GM11168 (cell line): ENCODE measurements around the gene POLR2F.
"Not testable (repeated sequence)": the region's sequence is repeated elsewhere in the genome, so short reads cannot be mapped to it uniquely, and the experiment has no call there.

Experiments used
- in situ Hi-C: fragments of 300-500 bp; cut with MboI; formaldehyde crosslinking; loops from one replicate; pipeline ENCODE4 v1.12.0; 2022; ENCODE audit warnings: low sequenced_read_pairs; ENCODE audit not compliant: unreplicated experiment

POLR2F gene

DNA sequence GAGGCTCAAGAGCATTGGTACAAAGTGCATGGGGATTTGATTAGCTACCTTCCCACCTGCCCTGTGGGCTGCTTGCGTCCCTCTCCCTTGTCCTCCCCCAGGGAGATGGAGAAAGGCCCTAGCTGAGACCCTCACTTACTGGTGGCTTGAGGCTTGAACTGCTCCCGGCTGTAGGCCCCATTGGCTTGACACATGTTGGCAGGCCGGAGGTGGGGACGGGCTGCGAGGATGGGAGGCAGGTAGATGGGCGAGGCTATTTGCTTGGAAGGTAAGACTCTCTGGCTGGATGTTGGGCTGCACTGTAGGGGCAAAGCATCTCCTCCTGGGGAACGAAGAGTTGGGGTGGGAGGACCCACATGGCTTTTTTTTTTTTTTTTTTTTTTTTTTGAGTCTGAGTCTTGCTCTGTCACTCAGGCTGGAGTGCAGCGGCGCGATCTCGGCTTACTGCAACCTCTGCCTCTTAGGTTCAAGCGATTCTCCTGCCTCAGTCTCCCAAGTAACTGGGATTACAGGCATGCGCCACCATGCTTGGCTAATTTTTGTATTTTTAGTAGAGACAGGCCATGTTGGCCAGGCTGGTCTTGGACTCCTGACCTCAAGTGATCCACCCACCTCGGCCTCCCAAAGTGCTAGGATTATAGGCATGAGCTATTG is 6.2 kb upstream of the POLR2F start:
- in situ Hi-C loops: not testable (repeated sequence)

- in situ Hi-C loops: no loop called here
These were observed 2.2 kb upstream of the POLR2F start for GRCh38 chr22:37951305-37951704.

GRCh38 chr22:37952629-37953028 is 870 bp upstream of the POLR2F start:
- in situ Hi-C loops: not testable (repeated sequence)

- in situ Hi-C loops: no loop called here
These were observed 450 bp upstream of the POLR2F start for GRCh38 chr22:37953062-37953436.

DNA sequence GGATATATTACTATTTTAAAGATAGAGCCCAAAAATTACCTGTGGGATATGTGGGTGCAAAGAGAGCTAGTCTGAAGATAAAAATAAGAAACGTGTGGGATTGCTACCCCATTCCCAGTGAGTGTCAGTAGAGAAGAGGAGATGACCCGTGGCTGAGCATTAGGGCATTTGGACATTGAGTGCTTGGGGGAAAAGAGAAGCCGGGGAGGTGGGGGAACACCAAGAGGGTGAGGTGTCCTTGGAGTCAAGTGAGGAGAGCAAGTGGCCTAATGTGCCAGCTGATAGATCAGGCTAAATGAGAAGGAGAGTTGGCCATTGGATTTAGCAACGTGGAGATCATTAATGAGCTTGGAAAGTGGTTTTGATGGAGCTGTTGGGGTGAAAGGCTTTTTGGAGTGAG is 1.2 kb downstream of the POLR2F start:
- in situ Hi-C loops: no loop called here

DNA sequence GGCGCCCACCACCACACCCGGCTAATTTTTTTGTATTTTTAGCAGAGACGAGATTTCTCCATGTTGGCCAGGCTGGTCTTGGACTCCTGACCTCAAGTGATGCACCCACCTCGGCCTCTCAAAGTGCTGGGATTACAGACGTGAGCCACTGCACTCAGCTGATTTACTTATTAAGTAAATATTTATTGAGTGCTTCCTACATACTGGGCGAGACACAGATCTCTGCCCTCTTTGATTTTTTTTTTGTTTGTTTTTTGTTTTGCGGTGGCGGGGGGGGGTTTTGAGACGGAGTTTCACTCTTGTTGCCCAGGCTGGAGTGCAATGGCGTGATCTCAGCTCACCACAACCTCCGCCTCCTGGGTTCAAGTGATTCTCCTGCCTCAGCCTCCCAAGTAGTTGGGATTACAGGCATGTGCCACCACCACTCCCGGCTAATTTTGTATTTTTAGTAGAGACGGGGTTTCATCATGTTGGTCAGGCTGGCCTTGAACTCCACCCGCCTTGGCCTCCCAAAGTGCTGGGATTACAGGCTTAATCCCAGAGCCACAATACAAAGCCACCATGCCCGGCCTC is 2.4 kb downstream of the POLR2F start:
- in situ Hi-C loops: not testable (repeated sequence)

DNA sequence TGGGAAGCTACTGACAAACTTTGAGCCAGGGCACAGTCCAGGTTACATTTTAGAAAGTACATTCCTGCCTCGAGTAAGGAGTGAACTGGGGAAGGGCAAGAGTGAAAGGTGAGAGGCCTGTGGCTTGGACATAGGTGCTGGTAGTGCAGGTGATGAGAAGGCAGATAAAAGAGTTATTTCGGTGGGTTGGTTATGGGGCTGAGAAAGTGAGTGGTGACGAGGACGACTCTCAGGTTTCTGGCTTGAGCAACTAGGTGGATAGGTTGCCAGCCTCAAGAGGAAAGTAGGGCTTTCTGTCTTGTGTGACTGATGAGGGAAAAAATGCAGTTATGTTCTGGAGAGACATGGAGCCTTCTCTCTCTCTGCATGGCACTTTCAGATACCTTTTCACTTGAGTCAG is 3.7 kb downstream of the POLR2F start:
- in situ Hi-C loops: no loop called here

DNA sequence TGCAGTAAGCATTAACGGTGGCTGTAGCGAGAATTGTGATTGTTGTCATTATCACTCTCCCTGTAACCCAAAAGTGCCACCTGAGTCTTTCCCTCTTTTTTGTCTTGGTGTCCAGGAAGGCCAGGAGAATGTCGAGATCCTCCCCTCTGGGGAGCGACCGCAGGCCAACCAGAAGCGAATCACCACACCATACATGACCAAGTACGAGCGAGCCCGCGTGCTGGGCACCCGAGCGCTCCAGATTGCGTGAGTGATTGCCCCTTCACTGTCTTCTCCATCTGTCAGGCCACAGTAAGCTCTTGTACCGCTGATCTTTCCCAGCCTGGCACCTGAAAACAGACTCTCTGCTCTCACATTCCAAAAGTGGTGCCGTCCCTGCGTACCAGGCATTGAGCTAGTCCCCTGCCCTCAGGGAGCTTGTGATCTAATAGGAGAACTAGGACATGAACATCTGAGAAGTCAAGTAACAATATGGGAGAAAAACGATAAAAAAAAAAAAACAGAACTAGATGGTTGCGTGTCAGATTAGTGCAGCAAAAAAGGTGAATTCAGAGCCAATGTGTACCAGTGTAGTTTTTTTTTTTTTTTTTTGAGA is 5.8 kb downstream of the POLR2F start:
- in situ Hi-C loops: no loop called here

DNA sequence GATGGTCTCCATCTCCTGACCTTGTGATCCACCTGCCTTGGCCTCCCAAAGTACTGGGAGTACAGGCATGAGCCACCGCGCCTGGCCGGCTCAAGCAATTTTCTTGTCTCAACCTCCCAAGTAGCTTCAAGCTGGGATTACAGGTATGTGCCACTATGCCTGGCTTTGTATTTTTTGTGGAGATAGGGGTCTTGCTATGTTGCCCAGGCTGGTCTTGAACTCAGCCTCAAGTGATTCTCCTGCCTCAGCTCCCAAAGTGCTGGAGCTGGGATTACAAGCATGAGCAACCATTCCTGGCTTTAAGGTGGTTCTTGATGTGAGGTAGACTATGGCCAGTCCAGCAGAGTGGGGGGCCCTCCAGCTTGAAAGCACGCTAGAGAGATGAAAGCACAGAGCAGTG is 7.6 kb downstream of the POLR2F start:
- in situ Hi-C loops: no loop called here

GRCh38 chr22:37965940-37966664 is 12.6 kb downstream of the POLR2F start:
- in situ Hi-C loops: no loop called here

DNA sequence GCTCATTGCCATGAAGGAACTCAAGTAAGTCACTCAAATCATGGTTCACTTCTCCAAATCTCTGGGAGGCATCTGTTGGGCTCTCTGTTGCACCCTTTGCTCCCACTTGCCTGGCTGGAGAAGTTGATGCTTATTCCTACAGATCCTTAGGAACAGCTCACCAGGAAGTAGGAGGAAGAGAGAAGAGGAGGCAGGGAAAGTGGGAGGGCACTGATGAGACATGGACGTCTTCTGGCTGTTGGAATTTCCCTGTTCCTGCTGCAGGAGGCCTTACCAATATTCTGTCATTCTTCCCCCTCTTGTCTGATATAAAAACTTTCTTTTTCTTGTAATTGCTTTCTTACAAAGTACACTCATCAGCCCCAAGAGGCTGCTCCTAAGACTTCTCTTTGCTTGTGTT is 13.6 kb downstream of the POLR2F start:
- in situ Hi-C loops: no loop called here

- in situ Hi-C loops: no loop called here
These were observed 14.3 kb downstream of the POLR2F start for GRCh38 chr22:37967637-37968451.

DNA sequence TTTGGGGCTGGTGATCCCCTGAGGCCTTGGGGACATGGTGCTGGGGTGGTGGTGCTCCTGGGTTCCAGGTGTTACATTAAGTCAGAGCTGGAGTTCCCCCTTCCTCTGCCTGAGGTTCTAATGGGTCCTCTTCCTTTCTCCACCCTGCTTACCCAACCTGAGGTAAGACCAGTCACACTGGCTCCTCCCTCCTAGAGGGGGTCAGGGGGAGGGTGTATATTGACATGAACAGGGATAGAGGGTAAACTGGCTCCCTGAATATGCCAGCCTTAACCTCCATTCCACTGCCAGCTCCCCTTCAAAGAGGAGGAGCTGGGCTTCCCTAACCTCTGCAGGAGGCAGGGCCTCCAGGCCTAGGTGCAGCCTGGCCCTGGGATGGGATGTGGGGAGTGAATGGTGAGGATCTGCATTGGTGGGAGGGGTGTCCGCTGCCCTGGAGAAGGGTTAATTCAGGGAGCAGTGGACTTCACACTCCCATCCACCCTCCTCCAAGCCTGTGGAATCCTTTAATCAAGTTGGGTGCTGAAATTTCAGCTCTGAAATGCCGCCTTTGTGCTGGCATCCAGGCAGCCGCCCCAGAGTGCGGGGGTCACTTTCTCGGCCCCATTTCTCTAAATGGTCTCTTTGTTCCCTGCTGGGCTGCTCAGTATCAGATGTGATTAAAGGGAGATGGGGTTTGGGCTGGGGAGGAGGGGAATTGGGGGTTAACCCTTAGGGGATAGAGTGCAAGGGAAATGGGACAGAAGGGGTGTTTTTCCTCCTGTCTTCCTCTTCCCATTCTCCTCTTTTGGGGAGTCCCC is 15.2 kb downstream of the POLR2F start:
- in situ Hi-C loops: no loop called here

DNA sequence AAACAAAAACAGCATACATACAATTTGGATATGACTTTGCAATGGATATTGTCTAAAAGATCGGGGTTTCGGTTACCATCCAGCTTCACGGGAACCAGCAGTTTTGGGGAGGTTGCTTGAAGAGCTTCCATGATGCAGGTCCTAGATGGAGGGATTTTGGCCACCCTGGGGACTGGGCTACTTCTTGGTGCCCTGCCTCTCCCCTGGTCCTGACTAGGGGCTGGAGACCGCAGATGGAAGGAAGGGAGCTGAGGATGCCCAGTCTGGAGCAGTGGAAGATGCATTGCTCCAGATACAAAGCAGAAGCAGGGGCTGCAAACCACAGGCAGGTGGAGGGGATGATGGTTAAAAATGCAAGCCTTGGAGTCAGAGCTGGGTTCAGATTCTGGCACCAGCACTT is 17.4 kb downstream of the POLR2F start:
- in situ Hi-C loops: no loop called here

- in situ Hi-C loops: no loop called here
These were observed 18.3 kb downstream of the POLR2F start for GRCh38 chr22:37971475-37972434.

- in situ Hi-C loops: no loop called here
These were observed 19.0 kb downstream of the POLR2F start for GRCh38 chr22:37972527-37972926.

- in situ Hi-C loops: no loop called here
These were observed 20.0 kb downstream of the POLR2F start for GRCh38 chr22:37973271-37974170.

DNA sequence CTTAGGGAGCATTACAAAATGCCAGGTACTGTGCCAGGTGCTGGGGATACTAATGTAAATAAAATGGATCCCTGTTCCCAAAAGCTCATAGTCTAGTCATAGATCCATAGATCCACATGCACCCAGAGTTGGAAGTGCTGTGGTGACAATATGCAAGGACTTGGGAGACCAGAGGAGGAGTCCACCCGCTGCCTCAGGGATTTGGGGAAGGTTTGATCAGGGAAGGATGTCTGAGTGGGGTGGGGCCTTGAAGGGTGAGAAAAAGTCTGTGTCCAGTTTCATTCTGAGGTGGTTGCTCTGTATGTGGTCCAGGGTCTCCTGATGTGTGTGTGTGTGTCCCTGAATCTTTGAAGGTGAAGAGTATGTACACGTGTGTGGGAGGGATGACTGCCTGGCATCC is 21.7 kb downstream of the POLR2F start:
- in situ Hi-C loops: no loop called here
